Spleen (tissue), 11 donors: ENCODE measurements around the gene MRPS16. TPM values are rescaled to one million over a fixed set of nuclear protein-coding genes. Genes with fewer than 3 reads are reported as not detected.

ENCODE experiments used
- DNase-seq: peaks from one replicate; pipeline ENCODE4 v3.0.0-alpha.2; 2020
- H3K27ac ChIP-seq, 8 donors: fragments of 200-600 bp; sonication (generic) in 7 of 8; 1 replicate in 4 of 8; 2 replicates in 4 of 8; pipeline versions ENCODE4 v1.5.0 to v1.8.0; 2016 to 2021; ENCODE audit warnings: inconsistent platforms in 4 of 8, mild to moderate bottlenecking in 4 of 8, moderate library complexity in 1 of 8
- H3K27me3 ChIP-seq, 7 donors: fragments of 200-600 bp; sonication (generic) in 6 of 7; replicated peaks in 1 of 7; 1 replicate in 4 of 7; 2 replicates in 3 of 7; pipeline versions ENCODE4 v1.5.0 to v1.8.0; 2016 to 2021; ENCODE audit warnings: inconsistent platforms in 3 of 7, mild to moderate bottlenecking in 1 of 7
- H3K36me3 ChIP-seq, 6 donors: fragments of 200-600 bp; sonication (generic) in 5 of 6; 1 replicate in 4 of 6; 2 replicates in 2 of 6; pipeline versions ENCODE4 v1.5.0 to v1.8.0; 2016 to 2021; ENCODE audit warnings: inconsistent platforms in 2 of 6
- H3K4me1 ChIP-seq, 6 donors: fragments of 200-600 bp; sonication (generic) in 5 of 6; 1 replicate in 3 of 6; 2 replicates in 3 of 6; pipeline versions ENCODE4 v1.5.0 to v1.8.0; 2016 to 2021; ENCODE audit warnings: inconsistent platforms in 3 of 6
- H3K4me3 ChIP-seq, 8 donors: fragments of 200-600 bp; sonication (generic) in 7 of 8; 1 replicate in 4 of 8; 2 replicates in 4 of 8; pipeline versions ENCODE4 v1.5.0 to v1.8.0; 2016 to 2021; ENCODE audit warnings: inconsistent platforms in 4 of 8, mild to moderate bottlenecking in 4 of 8, moderate library complexity in 2 of 8
- H3K9me3 ChIP-seq, 8 donors: fragments of 200-600 bp; sonication (generic) in 7 of 8; 1 replicate in 4 of 8; 2 replicates in 4 of 8; pipeline versions ENCODE4 v1.5.0 to v1.8.0; 2016 to 2021; ENCODE audit warnings: inconsistent platforms in 4 of 8
- POLR2A ChIP-seq, 3 donors: fragments of 450-650 bp; IDR thresholded peaks; one replicate each; pipeline ENCODE4 v1.5.1; 2017; ENCODE audit warnings: antibody characterized with exemption in 3 of 3, mild to moderate bottlenecking in 1 of 3
- POLR2AphosphoS5 ChIP-seq, 3 donors: sonication (generic); formaldehyde crosslinking; IDR thresholded peaks; one replicate each; pipeline ENCODE4 v1.5.1; 2017; ENCODE audit warnings: antibody characterized with exemption in 3 of 3
- WGBS, 5 donors: extraction: QIAGEN DNeasy Blood & Tissue Kit in 3 of 5; methylation state at CpG; one replicate each; pipeline versions ENCODE4 v1.1.5 to v1.1.7; 2013 to 2018; 5-methylcytosine and 5-hydroxymethylcytosine counted together
- intact Hi-C: fragments of 100-400 bp; cut with DNase I; formaldehyde crosslinking; loops from one replicate; pipeline ENCODE4 v1.15.0; 2023; ENCODE audit warnings: low total_unique reads
- polyA plus RNA-seq, 3 donors: library from polyadenylated mRNA; stranded (reverse); fragments of 200-250 nt; gene quantifications; one replicate each; pipeline ENCODE4 v1.2.1, GENCODE V29; 2013
- total RNA-seq, 7 donors: library from RNA; depleted of rRNA in 3 of 7; stranded (reverse); fragments of >200 nt in 3 of 7; fragmentation: NEBNext Ultra II Directional in 4 of 7; extraction: Animal tissue kit (Norgen Biotek cat#: 25700) in 4 of 7; gene quantifications; one replicate each; pipeline versions ENCODE4 v1.1.0 to v1.2.1, GENCODE V29; 2016 to 2021
- TF ChIP-seq, protein P1 (sequence below), 11 experiments: fragments of 200-600 bp in 7 of 11; fragments of 450-650 bp in 4 of 11; sonication (generic) in 4 of 11; IDR thresholded peaks in 8 of 11; conservative IDR thresholded peaks in 3 of 11; 1 replicate in 7 of 11; 2 replicates in 4 of 11; pipeline versions ENCODE4 v1.4.0 to v1.8.0; 2016 to 2021; ENCODE audit warnings: antibody characterized with exemption in 11 of 11, inconsistent platforms in 4 of 11, mild to moderate bottlenecking in 1 of 11
- donor health status: healthy with polysubstance abuse.
- donor health status: DM: no; HTN: no; CAD: no; lungs with moderate emphysema.
- donor health status: DM: no; HTN: no; CAD: no.
- donor health status: Bipolar disorder and iron deficiency.
- donor health status: healthy.
- donor health status: DM: no; HTN: no; CAD: no.
- donor health status: DM: yes; HTN: yes; CAD: no.

The MRPS16 gene
- total and polyA plus RNA-seq, 10 donors, result 33.2 to 74.6 (median 58.2) TPM

DNA sequence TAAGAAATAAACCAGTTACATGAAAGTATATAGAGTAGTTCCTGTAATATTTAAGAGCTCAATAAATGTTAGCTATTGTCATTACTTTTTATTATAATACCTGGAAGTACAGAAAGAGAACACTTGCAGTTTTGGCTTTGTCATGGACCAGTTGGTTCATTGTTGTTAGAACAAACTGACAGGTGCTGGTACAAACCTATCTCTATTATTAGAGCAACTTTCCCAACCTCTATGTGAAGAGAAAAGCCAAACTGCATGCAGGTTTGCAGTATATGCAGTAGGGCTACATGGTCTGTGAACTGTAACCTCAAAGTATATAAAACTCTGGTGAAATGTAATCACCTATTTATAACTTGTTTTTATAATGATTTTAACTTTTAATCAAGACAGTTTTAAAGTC, 25.8 kb downstream of the MRPS16 start:
- H3K4me1 ChIP-seq, result peaks cover 0 to 11% (median 0%) of the 10 kb centered on the region in 6 donors
- intact Hi-C loops, result no loop called here
- no peaks in the 10 kb centered on the region for H3K9me3 ChIP-seq
- peaks cover 0 to 43% (median 10%) of the 10 kb centered on the region in 6 donors for H3K36me3 ChIP-seq
- H3K27me3 ChIP-seq, result no peaks in the 10 kb centered on the region
- no peak overlapping the region for H3K4me3 ChIP-seq
- no peak overlapping the region for H3K27ac ChIP-seq
- TF ChIP-seq POLR2A (IDR thresholded peaks at IDR 0.05) (no peak), POLR2AphosphoS5 (IDR thresholded peaks at IDR 0.05) (no peak)
- TF ChIP-seq, protein P1, sequence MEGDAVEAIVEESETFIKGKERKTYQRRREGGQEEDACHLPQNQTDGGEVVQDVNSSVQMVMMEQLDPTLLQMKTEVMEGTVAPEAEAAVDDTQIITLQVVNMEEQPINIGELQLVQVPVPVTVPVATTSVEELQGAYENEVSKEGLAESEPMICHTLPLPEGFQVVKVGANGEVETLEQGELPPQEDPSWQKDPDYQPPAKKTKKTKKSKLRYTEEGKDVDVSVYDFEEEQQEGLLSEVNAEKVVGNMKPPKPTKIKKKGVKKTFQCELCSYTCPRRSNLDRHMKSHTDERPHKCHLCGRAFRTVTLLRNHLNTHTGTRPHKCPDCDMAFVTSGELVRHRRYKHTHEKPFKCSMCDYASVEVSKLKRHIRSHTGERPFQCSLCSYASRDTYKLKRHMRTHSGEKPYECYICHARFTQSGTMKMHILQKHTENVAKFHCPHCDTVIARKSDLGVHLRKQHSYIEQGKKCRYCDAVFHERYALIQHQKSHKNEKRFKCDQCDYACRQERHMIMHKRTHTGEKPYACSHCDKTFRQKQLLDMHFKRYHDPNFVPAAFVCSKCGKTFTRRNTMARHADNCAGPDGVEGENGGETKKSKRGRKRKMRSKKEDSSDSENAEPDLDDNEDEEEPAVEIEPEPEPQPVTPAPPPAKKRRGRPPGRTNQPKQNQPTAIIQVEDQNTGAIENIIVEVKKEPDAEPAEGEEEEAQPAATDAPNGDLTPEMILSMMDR (IDR thresholded peaks at IDR 0.05 in 8 of 11, conservative IDR thresholded peaks at IDR 0.05 in 3 of 11), result no peak
- DNase-seq, result no peak

DNA sequence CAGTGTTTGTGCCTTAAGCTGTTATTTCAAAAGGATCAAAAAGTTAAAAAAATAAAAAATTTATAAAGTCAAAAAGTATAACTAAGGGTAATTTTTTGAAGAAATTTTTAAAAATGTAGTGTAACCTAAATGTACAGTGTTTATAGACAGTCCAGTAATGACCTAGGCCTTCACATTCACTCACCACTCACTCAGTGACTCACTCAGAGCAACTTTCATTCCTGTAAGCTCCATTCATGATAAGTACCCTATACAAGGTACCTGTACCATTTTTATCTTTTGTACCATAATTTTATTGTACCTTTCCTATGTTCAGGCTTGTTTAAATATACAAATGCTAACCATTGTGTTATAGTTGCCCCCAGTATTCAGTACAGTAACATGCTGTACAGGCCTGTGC, 26.9 kb downstream of the MRPS16 start:
- no peak overlapping the region for H3K4me3 ChIP-seq
- no peak overlapping the region for H3K27ac ChIP-seq
- H3K27me3 ChIP-seq, result no peaks in the 10 kb centered on the region
- H3K36me3 ChIP-seq, result peaks cover 0 to 34% (median 7%) of the 10 kb centered on the region in 6 donors
- TF ChIP-seq, protein P1 (IDR thresholded peaks at IDR 0.05 in 8 of 11, conservative IDR thresholded peaks at IDR 0.05 in 3 of 11), result no peak
- no peak for TF ChIP-seq POLR2AphosphoS5 (IDR thresholded peaks at IDR 0.05)
- TF ChIP-seq POLR2A (IDR thresholded peaks at IDR 0.05), result no peak
- intact Hi-C loops, result no loop called here
- H3K4me1 ChIP-seq, result peaks cover 0 to 11% (median 0%) of the 10 kb centered on the region in 6 donors
- DNase-seq, result no peak
- no peaks in the 10 kb centered on the region for H3K9me3 ChIP-seq

DNA sequence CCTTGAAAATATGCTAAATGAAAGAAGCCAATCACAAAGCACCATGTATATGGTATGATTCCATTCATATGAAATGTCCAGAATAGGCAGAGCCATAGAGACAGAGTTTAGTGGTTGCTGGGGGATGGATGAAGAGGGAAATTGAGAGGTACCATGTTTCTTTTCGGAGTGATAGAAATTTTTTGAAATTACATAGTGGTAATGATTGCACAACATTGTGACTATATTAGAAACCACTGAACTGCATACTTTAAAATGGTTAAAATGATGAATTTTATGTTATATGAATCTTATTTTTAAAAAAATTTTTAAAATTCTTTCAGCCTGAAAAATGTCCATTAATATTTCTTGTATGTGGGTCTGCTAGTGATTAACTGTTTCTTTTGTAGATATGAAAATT, 31.5 kb downstream of the MRPS16 start:
- intact Hi-C loops, result no loop called here
- 80 to 100% (median 83%) methylated on average over 1 of the region's 1 CpG for WGBS, 5 donors

DNA sequence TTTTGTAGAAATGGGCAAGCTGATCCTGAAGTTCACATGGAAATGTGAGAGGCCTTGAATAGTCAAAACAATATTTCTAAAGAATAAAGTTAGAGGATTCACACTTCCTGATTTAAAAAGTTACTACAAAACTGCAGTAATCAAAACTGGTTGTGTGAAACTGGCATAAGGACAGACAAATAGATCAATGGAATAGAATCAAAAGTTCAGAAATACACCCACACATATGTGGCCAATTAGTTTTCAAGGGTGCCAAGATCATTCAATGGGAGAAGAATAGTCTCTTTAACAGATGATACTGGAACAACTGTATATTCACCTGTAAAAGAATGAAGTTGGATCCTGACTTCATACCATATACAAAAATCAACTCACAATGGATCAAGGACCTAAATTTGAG, 33.1 kb downstream of the MRPS16 start:
- no peaks in the 10 kb centered on the region for H3K4me1 ChIP-seq
- peaks cover 0 to 50% (median 22%) of the 10 kb centered on the region in 6 donors for H3K36me3 ChIP-seq
- no peak overlapping the region for H3K27ac ChIP-seq
- no peak for DNase-seq
- H3K9me3 ChIP-seq, result no peaks in the 10 kb centered on the region
- no peaks in the 10 kb centered on the region for H3K27me3 ChIP-seq
- intact Hi-C loops, result no loop called here
- no peak for TF ChIP-seq POLR2A (IDR thresholded peaks at IDR 0.05)
- H3K4me3 ChIP-seq, result no peak overlapping the region

More for the DNA sequence above, 31.5 kb downstream of the MRPS16 start:
- DNase-seq, result no peak
- H3K27me3 ChIP-seq, result no peaks in the 10 kb centered on the region
- H3K27ac ChIP-seq, result no peak overlapping the region
- H3K36me3 ChIP-seq, result peaks cover 0 to 42% (median 23%) of the 10 kb centered on the region in 6 donors
- H3K4me3 ChIP-seq, result no peak overlapping the region
- TF ChIP-seq POLR2AphosphoS5 (IDR thresholded peaks at IDR 0.05) (no peak), POLR2A (IDR thresholded peaks at IDR 0.05) (no peak)
- H3K4me1 ChIP-seq, result no peaks in the 10 kb centered on the region
- no peaks in the 10 kb centered on the region for H3K9me3 ChIP-seq

DNA sequence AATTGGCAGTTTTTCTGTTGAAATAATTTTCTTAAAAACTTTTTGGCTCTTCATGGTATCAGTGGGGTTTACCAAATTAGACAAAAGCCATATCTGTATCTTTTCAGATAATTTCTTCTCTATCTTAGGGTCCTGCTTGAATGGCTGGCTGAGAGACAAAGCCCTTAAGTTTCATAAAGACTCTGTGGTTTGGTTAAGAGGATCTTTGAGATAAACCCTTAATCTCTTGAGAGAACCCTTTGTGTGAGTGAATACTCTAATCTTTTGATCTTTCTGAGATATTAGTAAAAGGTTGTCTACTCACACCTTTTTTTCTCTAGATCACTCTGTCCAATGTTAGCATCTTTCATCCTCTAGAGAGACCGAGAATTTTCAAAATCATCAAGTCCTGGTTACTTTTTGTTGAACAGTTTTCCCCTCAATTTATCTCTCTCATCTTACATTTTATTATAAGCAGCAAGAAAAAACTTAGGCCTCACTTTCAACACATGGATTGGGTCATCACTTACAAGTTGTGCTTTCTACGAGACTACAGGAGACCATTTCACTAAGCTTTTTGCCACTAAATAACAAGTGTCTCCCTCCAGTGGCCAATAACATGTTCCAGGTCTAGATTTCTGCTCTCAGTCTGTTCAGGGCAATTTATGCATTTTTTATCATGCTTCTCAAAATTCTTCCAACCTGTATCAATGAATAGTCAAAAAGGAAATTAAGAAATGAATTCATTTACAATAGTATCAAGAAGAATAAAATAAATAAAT, 33.8 kb downstream of the MRPS16 start:
- WGBS, 5 donors, result 79 to 90% (median 86%) methylated on average over 2 of the region's 2 CpGs
- intact Hi-C loops, result no loop called here
- Histone ChIP-seq H3K4me3 (no peak overlapping the region), H3K36me3 (peaks cover 0 to 52% (median 22%) of the 10 kb centered on the region in 6 donors), H3K27me3 (no peaks in the 10 kb centered on the region), H3K27ac (no peak overlapping the region), H3K9me3 (no peaks in the 10 kb centered on the region), H3K4me1 (no peaks in the 10 kb centered on the region)
- TF ChIP-seq POLR2A (IDR thresholded peaks at IDR 0.05), result no peak
- TF ChIP-seq, protein P1 (IDR thresholded peaks at IDR 0.05 in 8 of 11, conservative IDR thresholded peaks at IDR 0.05 in 3 of 11), result peak in 2 of 11 experiments; percentile 17 to 23
- DNase-seq, result no peak
